Activated naive CD4-positive, alpha-beta T cell treated with anti-CD3 and anti-CD28 coated beads, Interleukin-2, amount 50 U/mL, for 16 hours (primary cell): ENCODE results near the gene BMPER.

Experiments
- DNase-seq: peaks from one replicate; pipeline ENCODE4 v3.0.0-alpha.2; 2020

The BMPER gene

GRCh38 chr7:34036051-34036920, 130.9 kb downstream of the BMPER start:
- DNase-seq = no peak

GRCh38 chr7:34036972-34037792, 131.8 kb downstream of the BMPER start:
- DNase-seq = no peak

GRCh38 chr7:34038816-34039470, 133.6 kb downstream of the BMPER start:
- DNase-seq = no peak

GRCh38 chr7:34041707-34042106, 136.4 kb downstream of the BMPER start:
- DNase-seq = no peak

- no peak for DNase-seq
These were observed 137.1 kb downstream of the BMPER start for GRCh38 chr7:34042406-34042805.

GRCh38 chr7:34043461-34044305, 138.3 kb downstream of the BMPER start:
- no peak for DNase-seq

- DNase-seq = no peak
These were observed 138.9 kb downstream of the BMPER start for GRCh38 chr7:34044306-34044643.

GRCh38 chr7:34044734-34045353, 139.5 kb downstream of the BMPER start:
- DNase-seq = no peak

GRCh38 chr7:34048445-34048844, 143.1 kb downstream of the BMPER start:
- no peak for DNase-seq

- DNase-seq = no peak
These were observed 148.7 kb downstream of the BMPER start for GRCh38 chr7:34054075-34054474.

- DNase-seq = no peak
These were observed 151.8 kb downstream of the BMPER start for GRCh38 chr7:34057136-34057535.

- DNase-seq = no peak
These were observed 152.6 kb downstream of the BMPER start for GRCh38 chr7:34057956-34058355.

GRCh38 chr7:34058801-34059135, 153.4 kb downstream of the BMPER start:
- no peak for DNase-seq

GRCh38 chr7:34059136-34059828, 153.9 kb downstream of the BMPER start:
- DNase-seq = no peak

- no peak for DNase-seq
These were observed 155.0 kb downstream of the BMPER start for GRCh38 chr7:34060196-34060947.

GRCh38 chr7:34061149-34061548, 155.8 kb downstream of the BMPER start:
- DNase-seq = no peak

GRCh38 chr7:34062341-34062740, 157.0 kb downstream of the BMPER start:
- no peak for DNase-seq

GRCh38 chr7:34062826-34063225, 157.5 kb downstream of the BMPER start:
- DNase-seq = no peak

GRCh38 chr7:34064519-34065158, 159.3 kb downstream of the BMPER start:
- no peak for DNase-seq

- DNase-seq = no peak
These were observed 161.1 kb downstream of the BMPER start for GRCh38 chr7:34066411-34066810.
